Breast epithelium (tissue), 3 donors: Measurements from ENCODE around the gene LILRA6.

Source experiments
- CTCF ChIP-seq, 3 donors: fragments of 450-650 bp; IDR thresholded peaks; one replicate each; pipeline ENCODE4 v1.5.1; 2016 to 2017; ENCODE audit warnings: antibody characterized with exemption in 3 of 3, mild to moderate bottlenecking in 3 of 3, moderate library complexity in 3 of 3
- POLR2A ChIP-seq: fragments of 450-650 bp; IDR thresholded peaks from one replicate; pipeline ENCODE4 v1.6.1; 2016; ENCODE audit warnings: antibody characterized with exemption, mild to moderate bottlenecking, moderate library complexity

DNA sequence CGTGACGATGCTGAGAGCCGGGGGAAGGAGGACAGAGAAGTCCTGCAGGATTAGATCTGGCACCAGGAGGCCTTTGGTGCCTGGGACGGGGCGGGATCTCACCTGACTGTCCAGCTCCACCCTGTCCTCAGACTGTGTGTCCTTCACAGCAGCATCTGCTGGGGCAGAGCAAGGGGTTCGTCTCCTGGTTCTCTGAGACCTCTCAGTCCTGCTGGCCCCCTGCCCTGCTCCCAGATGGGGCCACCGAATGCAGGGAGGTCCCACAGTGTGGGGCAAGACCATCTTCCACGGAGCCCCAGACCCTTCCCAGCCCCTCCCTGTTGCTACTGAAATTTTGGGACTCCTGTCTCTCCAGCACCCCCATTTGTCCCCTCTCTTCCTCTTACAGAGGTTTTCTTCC lies 24.3 kb downstream of the LILRA6 start:
- TF ChIP-seq CTCF (IDR thresholded peaks at IDR 0.05) = no peak
- no peak for TF ChIP-seq POLR2A
